Measurements from ENCODE around the gene JMJD6.

GRCh38 chr17:76738468-76738850 is 12.1 kb upstream of the JMJD6 start:
- no peak for TF ChIP-seq RAD21 (IDR thresholded peaks at IDR 0.05; ENCODE audit: low read depth)
- TF ChIP-seq CREB1 (IDR thresholded peaks at IDR 0.05; ENCODE audit: low read depth) = no peak
- TF ChIP-seq TCF12 (IDR thresholded peaks at IDR 0.05; ENCODE audit: low read depth) = no peak
- TF ChIP-seq NFIC (IDR thresholded peaks at IDR 0.05) = no peak
- no peak for TF ChIP-seq EGR1 (IDR thresholded peaks at IDR 0.05)
- TF ChIP-seq TEAD4 (IDR thresholded peaks at IDR 0.05) = no peak
- TF ChIP-seq MAX (IDR thresholded peaks at IDR 0.05) = no peak
- no peak for TF ChIP-seq REST (IDR thresholded peaks at IDR 0.05; ENCODE audit: low read depth)
- TF ChIP-seq EP300 (IDR thresholded peaks at IDR 0.05; ENCODE audit: borderline replicate concordance) = no peak
- TF ChIP-seq TAF1 (IDR thresholded peaks at IDR 0.05; ENCODE audit: low read depth) = no peak
- no peak for TF ChIP-seq YY1 (IDR thresholded peaks at IDR 0.05; ENCODE audit: low read depth)
- no peak for TF ChIP-seq ZBTB7A (IDR thresholded peaks at IDR 0.05; ENCODE audit: low read depth)

Data from Ishikawa (cell line).